HepG2 (cell line): ENCODE measurements around the gene KLHL35.

Experiments used
- CTCF ChIP-seq: sonication (generic); formaldehyde crosslinking; IDR thresholded peaks from 2 replicates; pipeline ENCODE4 v1.5.0; 2020; ENCODE audit warnings: mild to moderate bottlenecking, missing genetic modification reagents, moderate library complexity
- EZH2 ChIP-seq: conservative IDR thresholded peaks from 2 replicates; pipeline ENCODE4 v1.6.1; 2012; ENCODE audit warnings: mild to moderate bottlenecking, low read depth, low read length, moderate library complexity
- FOSL1 ChIP-seq: sonication (generic); formaldehyde crosslinking; IDR thresholded peaks from 2 replicates; pipeline ENCODE4 v1.9.0; 2021; ENCODE audit warnings: missing genetic modification reagents, borderline replicate concordance
- PCBP1 ChIP-seq: fragments of 200-400 bp; formaldehyde crosslinking; IDR thresholded peaks from 2 replicates; pipeline ENCODE4 v1.6.1; 2017; ENCODE audit warnings: mild to moderate bottlenecking, low read depth, low read length, borderline replicate concordance
- POGK ChIP-seq: sonication (generic); formaldehyde crosslinking; conservative IDR thresholded peaks from 2 replicates; pipeline ENCODE4 v1.8.0; 2022; ENCODE audit warnings: mild to moderate bottlenecking, moderate library complexity, missing genetic modification reagents
- REST ChIP-seq, 2 experiments: IDR thresholded peaks; 2 replicates each; pipeline ENCODE4 v1.6.1; 2011 to 2012; ENCODE audit warnings: low read length in 2 of 2, borderline replicate concordance in 1 of 2, low read depth in 1 of 2, mild to moderate bottlenecking in 1 of 2, moderate library complexity in 1 of 2
- SATB2 ChIP-seq: sonication (generic); formaldehyde crosslinking; IDR thresholded peaks from 2 replicates; pipeline ENCODE4 v1.5.0; 2020; ENCODE audit warnings: missing genetic modification reagents
- ZFX ChIP-seq: sonication (generic); formaldehyde crosslinking; IDR thresholded peaks from 2 replicates; pipeline ENCODE4 v1.4.0; 2020; ENCODE audit warnings: mild to moderate bottlenecking, low read depth, missing genetic modification reagents, moderate library complexity
- ZMYM3 ChIP-seq: sonication (generic); formaldehyde crosslinking; IDR thresholded peaks from 2 replicates; pipeline ENCODE4 v1.5.1; 2020; ENCODE audit warnings: mild to moderate bottlenecking, missing genetic modification reagents
- ZMYM4 ChIP-seq: sonication (generic); formaldehyde crosslinking; IDR thresholded peaks from 2 replicates; pipeline ENCODE4 v1.8.1; 2023; ENCODE audit warnings: mild to moderate bottlenecking, missing genetic modification reagents

GRCh38 chr11:75374646-75375045, 58.4 kb downstream of the KLHL35 start:
- TF ChIP-seq REST (IDR thresholded peaks at IDR 0.05; ENCODE audit: borderline replicate concordance in 1 of 2, low read depth in 1 of 2, low read length in 2 of 2) (no peak), CTCF (CRISPR knock-in tag) (no peak), ZFX (CRISPR knock-in tag) (no peak), EZH2 (no peak), PCBP1 (no peak), FOSL1 (CRISPR knock-in tag) (no peak), ZMYM3 (CRISPR knock-in tag) (no peak), ZMYM4 (no peak), SATB2 (CRISPR knock-in tag) (no peak), POGK (CRISPR knock-in tag) (no peak)
